Prostate gland (tissue), 2 donors: ENCODE measurements around the gene LCN1.

ENCODE experiments used
- POLR2AphosphoS5 ChIP-seq: sonication (generic); formaldehyde crosslinking; IDR thresholded peaks from one replicate; pipeline ENCODE4 v1.6.1; 2017; ENCODE audit warnings: antibody characterized with exemption
- TF ChIP-seq, protein P1 (sequence below), 4 experiments: fragments of 200-600 bp in 2 of 4; fragments of 450-650 bp in 2 of 4; sonication (generic) in 2 of 4; IDR thresholded peaks; 1 replicate in 3 of 4; 2 replicates in 1 of 4; pipeline ENCODE4 v1.5.1; 2016 to 2019; ENCODE audit warnings: antibody characterized with exemption in 4 of 4, mild to moderate bottlenecking in 2 of 4, moderate library complexity in 2 of 4

DNA sequence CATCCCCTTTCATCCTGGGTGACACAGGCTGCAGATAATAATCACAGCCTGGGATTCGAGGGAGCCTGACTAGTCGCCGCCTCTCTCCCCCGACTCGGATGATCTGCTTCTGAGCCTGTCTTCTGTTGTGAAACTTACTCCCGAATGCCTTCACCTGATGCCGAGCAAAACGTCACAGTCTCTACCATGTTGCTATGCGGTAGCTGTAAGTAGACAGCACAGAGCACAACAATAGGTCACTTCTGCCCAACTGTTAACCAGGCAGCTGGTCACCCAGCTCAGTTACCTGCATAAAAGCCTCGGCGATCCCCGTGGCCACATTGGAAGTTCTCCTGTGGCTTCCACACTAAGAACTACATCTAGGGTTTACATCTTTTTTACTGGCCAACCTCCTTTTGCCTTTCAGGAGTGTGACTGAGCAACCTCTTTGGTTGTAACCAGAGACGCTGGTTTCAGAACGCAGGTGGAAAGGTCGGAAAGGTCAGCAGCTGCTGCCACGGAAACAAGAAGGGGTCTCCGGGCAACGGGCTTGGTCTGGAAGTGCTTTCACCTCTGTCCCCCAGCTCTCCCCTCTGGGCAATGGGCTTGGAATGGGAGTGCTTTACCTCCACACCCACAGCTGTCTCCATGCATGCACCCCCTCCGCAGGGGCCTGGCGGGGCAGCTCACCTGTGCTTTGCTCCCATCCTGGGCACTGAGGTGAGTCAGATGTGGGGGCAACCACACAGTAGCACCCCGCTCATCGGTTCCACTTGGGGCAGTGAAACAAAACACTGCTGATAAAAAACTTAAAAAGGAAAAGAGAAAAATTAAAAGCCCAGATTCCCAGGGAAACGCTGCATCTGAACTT is 49.2 kb upstream of the LCN1 start:
- TF ChIP-seq, protein P1, sequence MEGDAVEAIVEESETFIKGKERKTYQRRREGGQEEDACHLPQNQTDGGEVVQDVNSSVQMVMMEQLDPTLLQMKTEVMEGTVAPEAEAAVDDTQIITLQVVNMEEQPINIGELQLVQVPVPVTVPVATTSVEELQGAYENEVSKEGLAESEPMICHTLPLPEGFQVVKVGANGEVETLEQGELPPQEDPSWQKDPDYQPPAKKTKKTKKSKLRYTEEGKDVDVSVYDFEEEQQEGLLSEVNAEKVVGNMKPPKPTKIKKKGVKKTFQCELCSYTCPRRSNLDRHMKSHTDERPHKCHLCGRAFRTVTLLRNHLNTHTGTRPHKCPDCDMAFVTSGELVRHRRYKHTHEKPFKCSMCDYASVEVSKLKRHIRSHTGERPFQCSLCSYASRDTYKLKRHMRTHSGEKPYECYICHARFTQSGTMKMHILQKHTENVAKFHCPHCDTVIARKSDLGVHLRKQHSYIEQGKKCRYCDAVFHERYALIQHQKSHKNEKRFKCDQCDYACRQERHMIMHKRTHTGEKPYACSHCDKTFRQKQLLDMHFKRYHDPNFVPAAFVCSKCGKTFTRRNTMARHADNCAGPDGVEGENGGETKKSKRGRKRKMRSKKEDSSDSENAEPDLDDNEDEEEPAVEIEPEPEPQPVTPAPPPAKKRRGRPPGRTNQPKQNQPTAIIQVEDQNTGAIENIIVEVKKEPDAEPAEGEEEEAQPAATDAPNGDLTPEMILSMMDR (IDR thresholded peaks at IDR 0.05) = no peak
- TF ChIP-seq POLR2AphosphoS5 = no peak
